ENCODE data around the gene CENPE. TPM values are rescaled to one million over a fixed set of nuclear protein-coding genes. Genes with fewer than 3 reads are reported as not detected.

The CENPE gene
- total RNA-seq, 4 donors from 2014 or later: 0.26 to 15.2 (median 0.64) TPM; not detected in 1

DNA sequence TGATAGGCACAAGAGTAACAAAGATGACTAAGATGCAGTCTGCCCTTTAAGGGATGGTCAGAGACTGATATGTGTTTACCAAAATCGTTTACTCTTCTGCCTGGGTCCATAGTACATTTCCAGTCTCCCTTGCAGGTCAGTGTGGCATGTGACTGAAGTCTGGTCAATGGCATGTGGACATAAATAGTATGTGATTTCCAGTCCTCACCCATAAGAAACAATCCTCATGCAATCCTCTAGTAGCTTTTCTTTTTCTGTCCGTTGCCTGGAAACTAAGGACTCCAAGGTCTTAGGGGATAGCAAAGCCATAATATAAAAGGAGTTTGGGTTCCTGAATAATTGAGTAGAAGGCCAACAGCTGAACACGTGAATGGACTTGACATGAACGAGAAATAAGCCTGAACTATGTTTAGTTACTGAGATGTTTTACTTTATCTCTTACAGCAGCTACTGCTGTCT lies 122.7 kb downstream of the CENPE start:
- no peaks in the 10 kb centered on the region for H3K9me3 ChIP-seq
- H3K4me3 ChIP-seq: peak overlapping the region; percentile 59 to 75
- intact Hi-C loops (cut with DNase I; ENCODE audit: low total_unique reads): no loop called here
- peaks cover 0 to 8% of the 10 kb centered on the region in 2 donors for H3K4me1 ChIP-seq
- no peak for TF ChIP-seq POLR2A (IDR thresholded peaks at IDR 0.05)
- TF ChIP-seq, protein P1, sequence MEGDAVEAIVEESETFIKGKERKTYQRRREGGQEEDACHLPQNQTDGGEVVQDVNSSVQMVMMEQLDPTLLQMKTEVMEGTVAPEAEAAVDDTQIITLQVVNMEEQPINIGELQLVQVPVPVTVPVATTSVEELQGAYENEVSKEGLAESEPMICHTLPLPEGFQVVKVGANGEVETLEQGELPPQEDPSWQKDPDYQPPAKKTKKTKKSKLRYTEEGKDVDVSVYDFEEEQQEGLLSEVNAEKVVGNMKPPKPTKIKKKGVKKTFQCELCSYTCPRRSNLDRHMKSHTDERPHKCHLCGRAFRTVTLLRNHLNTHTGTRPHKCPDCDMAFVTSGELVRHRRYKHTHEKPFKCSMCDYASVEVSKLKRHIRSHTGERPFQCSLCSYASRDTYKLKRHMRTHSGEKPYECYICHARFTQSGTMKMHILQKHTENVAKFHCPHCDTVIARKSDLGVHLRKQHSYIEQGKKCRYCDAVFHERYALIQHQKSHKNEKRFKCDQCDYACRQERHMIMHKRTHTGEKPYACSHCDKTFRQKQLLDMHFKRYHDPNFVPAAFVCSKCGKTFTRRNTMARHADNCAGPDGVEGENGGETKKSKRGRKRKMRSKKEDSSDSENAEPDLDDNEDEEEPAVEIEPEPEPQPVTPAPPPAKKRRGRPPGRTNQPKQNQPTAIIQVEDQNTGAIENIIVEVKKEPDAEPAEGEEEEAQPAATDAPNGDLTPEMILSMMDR (IDR thresholded peaks at IDR 0.05): no peak
- DNase-seq: no peak
- H3K36me3 ChIP-seq: no peaks in the 10 kb centered on the region
- H3K27me3 ChIP-seq: no peaks in the 10 kb centered on the region
- H3K27ac ChIP-seq: peak overlapping the region; percentile 89 to 93

DNA sequence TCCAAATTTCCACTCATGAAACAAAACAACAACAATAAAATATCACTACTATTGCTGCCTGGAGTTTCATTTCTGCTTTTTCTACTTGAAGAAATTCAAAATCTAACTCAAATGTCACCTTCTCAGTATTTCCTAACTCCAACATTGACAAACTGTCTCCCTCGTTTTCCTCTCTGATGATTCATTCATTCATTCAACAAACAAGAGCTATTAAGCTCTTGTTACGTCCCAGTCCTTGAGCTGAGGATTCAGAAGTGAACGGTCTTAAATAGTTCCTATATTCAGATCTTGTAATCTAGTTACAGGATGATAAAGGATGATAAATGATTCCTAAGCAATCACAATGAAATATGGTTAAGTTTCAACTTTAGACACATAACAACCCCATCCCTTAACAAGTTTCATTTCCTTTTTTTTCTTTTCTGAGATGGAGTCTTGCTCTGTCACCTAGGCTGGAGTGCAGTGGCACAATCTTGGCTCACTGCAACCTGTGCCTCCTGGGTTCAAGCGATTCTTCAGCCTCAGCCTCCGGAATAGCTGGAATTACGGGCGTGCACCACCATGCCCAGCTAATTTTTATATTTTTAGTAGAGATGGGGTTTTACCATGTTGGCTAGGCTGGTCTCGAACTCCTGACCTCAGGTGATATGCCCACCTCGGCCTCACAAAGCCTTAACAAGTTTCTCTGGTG lies 123.3 kb downstream of the CENPE start:
- H3K4me1 ChIP-seq: peaks cover 0 to 8% of the 10 kb centered on the region in 2 donors
- peak overlapping the region; percentile 89 to 93 for H3K27ac ChIP-seq
- no peak for DNase-seq
- H3K9me3 ChIP-seq: no peaks in the 10 kb centered on the region
- TF ChIP-seq, protein P1 (IDR thresholded peaks at IDR 0.05): no peak
- no peak for TF ChIP-seq POLR2A (IDR thresholded peaks at IDR 0.05)
- intact Hi-C loops (cut with DNase I; ENCODE audit: low total_unique reads): no loop called here
- H3K4me3 ChIP-seq: peak overlapping the region in 1 of 2 donors; percentile 75
- H3K27me3 ChIP-seq: no peaks in the 10 kb centered on the region
- no peaks in the 10 kb centered on the region for H3K36me3 ChIP-seq

DNA sequence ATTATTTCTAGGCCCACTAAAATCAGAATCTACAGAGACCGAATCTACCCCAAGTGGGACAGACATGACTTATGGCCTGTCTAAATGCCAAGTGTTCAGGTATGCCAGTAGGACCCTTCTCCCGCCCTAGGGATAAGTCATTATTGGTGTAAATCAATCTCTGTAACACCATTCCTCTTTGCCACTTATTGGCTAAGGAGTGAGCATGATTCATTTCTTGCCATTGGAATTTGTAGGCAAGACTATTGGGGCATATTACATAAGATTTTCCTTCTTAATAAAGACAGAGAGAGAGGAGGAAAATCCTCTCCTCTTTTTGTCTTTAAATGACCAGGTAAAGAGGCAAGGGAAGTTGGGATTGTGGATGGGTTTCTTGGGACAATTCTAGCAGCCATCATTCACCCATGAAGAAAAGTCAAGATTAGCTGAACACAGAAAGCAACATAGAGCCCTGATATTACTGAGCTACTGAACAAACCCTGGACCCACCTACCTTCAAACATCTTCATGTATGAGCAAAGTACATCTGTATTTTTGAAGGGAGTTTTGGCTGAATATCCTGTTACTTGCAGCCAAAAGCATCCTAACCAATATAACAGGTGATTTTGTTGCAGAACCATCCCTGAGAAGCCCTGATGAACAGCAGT lies 124.2 kb downstream of the CENPE start:
- Histone ChIP-seq H3K9me3 (no peaks in the 10 kb centered on the region), H3K4me1 (peaks cover 0 to 8% of the 10 kb centered on the region in 2 donors), H3K27ac (no peak overlapping the region), H3K4me3 (no peak overlapping the region), H3K36me3 (no peaks in the 10 kb centered on the region), H3K27me3 (no peaks in the 10 kb centered on the region)
- intact Hi-C loops (cut with DNase I; ENCODE audit: low total_unique reads): no loop called here
- TF ChIP-seq, protein P1 (IDR thresholded peaks at IDR 0.05): no peak
- no peak for DNase-seq

DNA sequence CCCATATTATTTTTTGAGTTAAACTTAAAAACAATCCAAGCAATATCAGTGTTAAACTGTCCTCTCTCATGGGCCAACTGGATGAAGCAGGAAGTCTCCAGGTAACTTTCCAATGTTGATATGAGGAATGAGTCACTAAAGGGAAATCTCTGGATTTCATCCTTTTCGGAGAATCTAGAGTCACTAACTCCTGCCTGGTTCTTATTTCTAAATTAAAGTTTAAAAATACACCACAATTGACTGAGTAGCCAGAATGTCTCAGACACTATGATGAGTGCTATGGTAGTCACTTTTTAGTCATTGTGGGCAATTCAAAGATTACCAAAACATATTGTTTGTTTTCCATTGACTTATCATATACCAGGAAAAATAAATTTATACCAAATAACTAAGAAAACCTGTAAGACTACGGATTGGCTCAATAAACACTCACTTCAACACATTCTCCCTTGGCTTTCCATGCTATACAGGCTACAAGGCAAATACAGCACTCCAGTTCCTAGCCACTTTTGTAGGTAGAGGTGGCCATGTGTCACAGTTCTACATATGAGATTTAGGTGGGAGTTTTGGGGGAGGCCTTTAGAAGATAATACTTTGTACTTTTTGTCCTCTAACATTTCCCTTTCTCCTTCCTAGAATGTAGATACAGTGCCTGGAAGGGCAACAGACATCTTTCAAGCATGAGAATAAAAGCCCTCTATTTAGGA lies 130.1 kb downstream of the CENPE start:
- no peaks in the 10 kb centered on the region for H3K36me3 ChIP-seq
- no peak for DNase-seq
- intact Hi-C loops (cut with DNase I; ENCODE audit: low total_unique reads): no loop called here
- no peaks in the 10 kb centered on the region for H3K27me3 ChIP-seq
- H3K27ac ChIP-seq: no peak overlapping the region
- TF ChIP-seq, protein P1 (IDR thresholded peaks at IDR 0.05): no peak
- TF ChIP-seq POLR2A (IDR thresholded peaks at IDR 0.05): no peak
- no peaks in the 10 kb centered on the region for H3K4me1 ChIP-seq
- H3K9me3 ChIP-seq: no peaks in the 10 kb centered on the region
- no peak overlapping the region for H3K4me3 ChIP-seq

Measured in uterus (tissue), 4 donors.